HEK293 (cell line): ENCODE data around the gene ERVMER34-1.

Source experiments
- CTCF ChIA-PET: fragments of 350-600 bp; formaldehyde crosslinking; extraction: SDS; loops from one replicate; lab custom pipeline; 2021; ENCODE audit warnings: antibody characterized with exemption; lab: Yijun Ruan, JAX
- POLR2A ChIA-PET: fragments of 300-600 bp; formaldehyde crosslinking; extraction: SDS; loops from one replicate; lab custom pipeline; 2020; ENCODE audit warnings: antibody characterized with exemption, inconsistent platforms; lab: Yijun Ruan, JAX
- H3K27ac ChIP-seq: fragments of 200-500 bp; sonication (Bioruptor generic); 2 replicates; pipeline ENCODE4 v1.5.1; 2014; ENCODE audit warnings: low read depth, low read length, control low read depth, inconsistent platforms; ENCODE audit errors: extremely low read depth
- H3K36me3 ChIP-seq, 2 experiments: fragments of 200-500 bp in 1 of 2; sonication (Bioruptor generic) in 1 of 2; 1 replicate in 1 of 2; 2 replicates in 1 of 2; pipeline ENCODE4 v1.5.1; 2014 to 2017; ENCODE audit warnings: inconsistent platforms in 2 of 2, low read length in 2 of 2; ENCODE audit not compliant: control insufficient read depth in 2 of 2, insufficient read depth in 1 of 2
- H3K4me1 ChIP-seq: fragments of 200-500 bp; sonication (Bioruptor generic); 2 replicates; pipeline ENCODE4 v1.5.1; 2014; ENCODE audit warnings: mild to moderate bottlenecking, low read length, inconsistent platforms; ENCODE audit not compliant: control insufficient read depth, insufficient read depth
- H3K4me3 ChIP-seq: 2 replicates; pipeline ENCODE4 v1.5.1; 2011; ENCODE audit warnings: low read depth, mild to moderate bottlenecking, control low read depth, low read length, moderate library complexity
- H3K9me3 ChIP-seq: fragments of 200-500 bp; sonication (Bioruptor generic); 2 replicates; pipeline ENCODE4 v1.5.1; 2014; ENCODE audit warnings: low read depth, low read length, inconsistent platforms; ENCODE audit not compliant: control insufficient read depth, insufficient read depth
- BCL11B ChIP-seq: fragments of 450-650 bp; formaldehyde crosslinking; IDR thresholded peaks from 2 replicates; pipeline ENCODE4 v1.5.1; 2016; ENCODE audit warnings: low read depth, missing biosample characterization, missing genetic modification characterization
- OVOL3 ChIP-seq: fragments of 450-650 bp; formaldehyde crosslinking; IDR thresholded peaks from 2 replicates; pipeline ENCODE4 v1.5.1; 2016; ENCODE audit warnings: missing biosample characterization, missing genetic modification characterization
- PRDM4 ChIP-seq: fragments of 450-650 bp; formaldehyde crosslinking; IDR thresholded peaks from 2 replicates; pipeline ENCODE4 v1.5.1; 2017; ENCODE audit warnings: missing biosample characterization, missing genetic modification characterization
- WT1 ChIP-seq: fragments of 450-650 bp; formaldehyde crosslinking; IDR thresholded peaks from 2 replicates; pipeline ENCODE4 v1.5.1; 2016; ENCODE audit warnings: missing biosample characterization, missing genetic modification characterization
- YY1 ChIP-seq: fragments of 450-650 bp; formaldehyde crosslinking; IDR thresholded peaks from 2 replicates; pipeline ENCODE4 v1.5.1; 2018; ENCODE audit warnings: missing biosample characterization, missing genetic modification characterization
- ZBTB1 ChIP-seq: fragments of 450-650 bp; formaldehyde crosslinking; IDR thresholded peaks from 2 replicates; pipeline ENCODE4 v1.5.1; 2016; ENCODE audit warnings: missing biosample characterization, missing genetic modification characterization
- ZFHX2 ChIP-seq: fragments of 450-650 bp; formaldehyde crosslinking; conservative IDR thresholded peaks from 2 replicates; pipeline ENCODE4 v1.5.1; 2016; ENCODE audit warnings: missing biosample characterization, missing genetic modification characterization
- ZIC2 ChIP-seq: fragments of 450-650 bp; formaldehyde crosslinking; IDR thresholded peaks from 2 replicates; pipeline ENCODE4 v1.5.1; 2016; ENCODE audit warnings: missing biosample characterization, missing genetic modification characterization
- ZNF16 ChIP-seq: fragments of 450-650 bp; formaldehyde crosslinking; IDR thresholded peaks from 2 replicates; pipeline ENCODE4 v1.5.1; 2016; ENCODE audit warnings: low read depth, missing biosample characterization, missing genetic modification characterization
- ZNF426 ChIP-seq: fragments of 450-650 bp; formaldehyde crosslinking; IDR thresholded peaks from 2 replicates; pipeline ENCODE4 v1.5.1; 2017; ENCODE audit warnings: missing biosample characterization, missing genetic modification characterization, mild to moderate bottlenecking, inconsistent platforms, moderate library complexity
- ZNF521 ChIP-seq: fragments of 450-650 bp; formaldehyde crosslinking; IDR thresholded peaks from 2 replicates; pipeline ENCODE4 v1.5.1; 2017; ENCODE audit warnings: missing biosample characterization, mild to moderate bottlenecking, missing genetic modification characterization
- ZNF529 ChIP-seq: fragments of 450-650 bp; formaldehyde crosslinking; IDR thresholded peaks from 2 replicates; pipeline ENCODE4 v1.5.1; 2017; ENCODE audit warnings: missing genetic modification characterization, missing biosample characterization; ENCODE audit not compliant: insufficient replicate concordance
- ZNF610 ChIP-seq: fragments of 450-650 bp; formaldehyde crosslinking; IDR thresholded peaks from 2 replicates; pipeline ENCODE4 v1.5.1; 2016; ENCODE audit warnings: missing biosample characterization, missing genetic modification characterization, borderline replicate concordance
- ZSCAN30 ChIP-seq: fragments of 450-650 bp; IDR thresholded peaks from 2 replicates; pipeline ENCODE4 v1.5.1; 2018; ENCODE audit warnings: missing biosample characterization, mild to moderate bottlenecking, missing genetic modification characterization, moderate library complexity
- TF ChIP-seq, protein P1 (sequence below): fragments of 450-650 bp; formaldehyde crosslinking; IDR thresholded peaks from 2 replicates; pipeline ENCODE4 v1.5.1; 2017; ENCODE audit warnings: missing biosample characterization, missing genetic modification characterization
- TF ChIP-seq, protein P2 (sequence below): fragments of 450-650 bp; formaldehyde crosslinking; IDR thresholded peaks from 2 replicates; pipeline ENCODE4 v1.5.1; 2016; ENCODE audit warnings: missing biosample characterization, missing genetic modification characterization, borderline replicate concordance
- TF ChIP-seq, protein P3 (sequence below): fragments of 450-650 bp; formaldehyde crosslinking; IDR thresholded peaks from 2 replicates; pipeline ENCODE4 v1.5.1; 2016; ENCODE audit warnings: missing biosample characterization, missing genetic modification characterization

Gene ERVMER34-1

GRCh38 chr4:52718123-52718522, 33.1 kb downstream of the ERVMER34-1 start:
- ChIA-PET CTCF (no interaction called here), POLR2A (interaction anchor here (0.7 kb wide), 1 partner anchor 59 kb away, joined by 3 read pairs; the partner anchor contains the start of gene USP46)
- H3K4me3 ChIP-seq, result no peak overlapping the region
- no peaks in the 10 kb centered on the region for H3K9me3 ChIP-seq
- TF ChIP-seq ZSCAN30 (tag by site-specific recombination) (no peak), PRDM4 (tag by site-specific recombination) (no peak), YY1 (no peak), ZBTB1 (tag by site-specific recombination) (no peak), ZNF16 (no peak), BCL11B (tag by site-specific recombination) (no peak), ZIC2 (tag by site-specific recombination) (no peak), ZFHX2 (tag by site-specific recombination) (no peak), OVOL3 (tag by site-specific recombination) (no peak), ZNF610 (tag by site-specific recombination) (no peak)
- TF ChIP-seq, protein P1, sequence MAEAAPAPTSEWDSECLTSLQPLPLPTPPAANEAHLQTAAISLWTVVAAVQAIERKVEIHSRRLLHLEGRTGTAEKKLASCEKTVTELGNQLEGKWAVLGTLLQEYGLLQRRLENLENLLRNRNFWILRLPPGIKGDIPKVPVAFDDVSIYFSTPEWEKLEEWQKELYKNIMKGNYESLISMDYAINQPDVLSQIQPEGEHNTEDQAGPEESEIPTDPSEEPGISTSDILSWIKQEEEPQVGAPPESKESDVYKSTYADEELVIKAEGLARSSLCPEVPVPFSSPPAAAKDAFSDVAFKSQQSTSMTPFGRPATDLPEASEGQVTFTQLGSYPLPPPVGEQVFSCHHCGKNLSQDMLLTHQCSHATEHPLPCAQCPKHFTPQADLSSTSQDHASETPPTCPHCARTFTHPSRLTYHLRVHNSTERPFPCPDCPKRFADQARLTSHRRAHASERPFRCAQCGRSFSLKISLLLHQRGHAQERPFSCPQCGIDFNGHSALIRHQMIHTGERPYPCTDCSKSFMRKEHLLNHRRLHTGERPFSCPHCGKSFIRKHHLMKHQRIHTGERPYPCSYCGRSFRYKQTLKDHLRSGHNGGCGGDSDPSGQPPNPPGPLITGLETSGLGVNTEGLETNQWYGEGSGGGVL (tag by site-specific recombination), result no peak
- H3K36me3 ChIP-seq, result peaks cover 0 to 45% of the 10 kb centered on the region in 2 experiments; a peak in 2 of 3 replicates
- H3K27ac ChIP-seq, result no peak overlapping the region
- no peaks in the 10 kb centered on the region for H3K4me1 ChIP-seq

GRCh38 chr4:52716364-52717151, 34.7 kb downstream of the ERVMER34-1 start:
- Histone ChIP-seq H3K9me3 (no peaks in the 10 kb centered on the region), H3K4me1 (no peaks in the 10 kb centered on the region), H3K4me3 (no peak overlapping the region), H3K27ac (no peak overlapping the region), H3K36me3 (peaks cover 0 to 47% of the 10 kb centered on the region in 2 experiments; a peak in 2 of 3 replicates)
- ChIA-PET POLR2A (no interaction called here), CTCF (no interaction called here)
- TF ChIP-seq, protein P2, sequence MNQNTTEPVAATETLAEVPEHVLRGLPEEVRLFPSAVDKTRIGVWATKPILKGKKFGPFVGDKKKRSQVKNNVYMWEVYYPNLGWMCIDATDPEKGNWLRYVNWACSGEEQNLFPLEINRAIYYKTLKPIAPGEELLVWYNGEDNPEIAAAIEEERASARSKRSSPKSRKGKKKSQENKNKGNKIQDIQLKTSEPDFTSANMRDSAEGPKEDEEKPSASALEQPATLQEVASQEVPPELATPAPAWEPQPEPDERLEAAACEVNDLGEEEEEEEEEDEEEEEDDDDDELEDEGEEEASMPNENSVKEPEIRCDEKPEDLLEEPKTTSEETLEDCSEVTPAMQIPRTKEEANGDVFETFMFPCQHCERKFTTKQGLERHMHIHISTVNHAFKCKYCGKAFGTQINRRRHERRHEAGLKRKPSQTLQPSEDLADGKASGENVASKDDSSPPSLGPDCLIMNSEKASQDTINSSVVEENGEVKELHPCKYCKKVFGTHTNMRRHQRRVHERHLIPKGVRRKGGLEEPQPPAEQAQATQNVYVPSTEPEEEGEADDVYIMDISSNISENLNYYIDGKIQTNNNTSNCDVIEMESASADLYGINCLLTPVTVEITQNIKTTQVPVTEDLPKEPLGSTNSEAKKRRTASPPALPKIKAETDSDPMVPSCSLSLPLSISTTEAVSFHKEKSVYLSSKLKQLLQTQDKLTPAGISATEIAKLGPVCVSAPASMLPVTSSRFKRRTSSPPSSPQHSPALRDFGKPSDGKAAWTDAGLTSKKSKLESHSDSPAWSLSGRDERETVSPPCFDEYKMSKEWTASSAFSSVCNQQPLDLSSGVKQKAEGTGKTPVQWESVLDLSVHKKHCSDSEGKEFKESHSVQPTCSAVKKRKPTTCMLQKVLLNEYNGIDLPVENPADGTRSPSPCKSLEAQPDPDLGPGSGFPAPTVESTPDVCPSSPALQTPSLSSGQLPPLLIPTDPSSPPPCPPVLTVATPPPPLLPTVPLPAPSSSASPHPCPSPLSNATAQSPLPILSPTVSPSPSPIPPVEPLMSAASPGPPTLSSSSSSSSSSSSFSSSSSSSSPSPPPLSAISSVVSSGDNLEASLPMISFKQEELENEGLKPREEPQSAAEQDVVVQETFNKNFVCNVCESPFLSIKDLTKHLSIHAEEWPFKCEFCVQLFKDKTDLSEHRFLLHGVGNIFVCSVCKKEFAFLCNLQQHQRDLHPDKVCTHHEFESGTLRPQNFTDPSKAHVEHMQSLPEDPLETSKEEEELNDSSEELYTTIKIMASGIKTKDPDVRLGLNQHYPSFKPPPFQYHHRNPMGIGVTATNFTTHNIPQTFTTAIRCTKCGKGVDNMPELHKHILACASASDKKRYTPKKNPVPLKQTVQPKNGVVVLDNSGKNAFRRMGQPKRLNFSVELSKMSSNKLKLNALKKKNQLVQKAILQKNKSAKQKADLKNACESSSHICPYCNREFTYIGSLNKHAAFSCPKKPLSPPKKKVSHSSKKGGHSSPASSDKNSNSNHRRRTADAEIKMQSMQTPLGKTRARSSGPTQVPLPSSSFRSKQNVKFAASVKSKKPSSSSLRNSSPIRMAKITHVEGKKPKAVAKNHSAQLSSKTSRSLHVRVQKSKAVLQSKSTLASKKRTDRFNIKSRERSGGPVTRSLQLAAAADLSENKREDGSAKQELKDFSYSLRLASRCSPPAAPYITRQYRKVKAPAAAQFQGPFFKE (tag by site-specific recombination), result no peak
- TF ChIP-seq, protein P3, sequence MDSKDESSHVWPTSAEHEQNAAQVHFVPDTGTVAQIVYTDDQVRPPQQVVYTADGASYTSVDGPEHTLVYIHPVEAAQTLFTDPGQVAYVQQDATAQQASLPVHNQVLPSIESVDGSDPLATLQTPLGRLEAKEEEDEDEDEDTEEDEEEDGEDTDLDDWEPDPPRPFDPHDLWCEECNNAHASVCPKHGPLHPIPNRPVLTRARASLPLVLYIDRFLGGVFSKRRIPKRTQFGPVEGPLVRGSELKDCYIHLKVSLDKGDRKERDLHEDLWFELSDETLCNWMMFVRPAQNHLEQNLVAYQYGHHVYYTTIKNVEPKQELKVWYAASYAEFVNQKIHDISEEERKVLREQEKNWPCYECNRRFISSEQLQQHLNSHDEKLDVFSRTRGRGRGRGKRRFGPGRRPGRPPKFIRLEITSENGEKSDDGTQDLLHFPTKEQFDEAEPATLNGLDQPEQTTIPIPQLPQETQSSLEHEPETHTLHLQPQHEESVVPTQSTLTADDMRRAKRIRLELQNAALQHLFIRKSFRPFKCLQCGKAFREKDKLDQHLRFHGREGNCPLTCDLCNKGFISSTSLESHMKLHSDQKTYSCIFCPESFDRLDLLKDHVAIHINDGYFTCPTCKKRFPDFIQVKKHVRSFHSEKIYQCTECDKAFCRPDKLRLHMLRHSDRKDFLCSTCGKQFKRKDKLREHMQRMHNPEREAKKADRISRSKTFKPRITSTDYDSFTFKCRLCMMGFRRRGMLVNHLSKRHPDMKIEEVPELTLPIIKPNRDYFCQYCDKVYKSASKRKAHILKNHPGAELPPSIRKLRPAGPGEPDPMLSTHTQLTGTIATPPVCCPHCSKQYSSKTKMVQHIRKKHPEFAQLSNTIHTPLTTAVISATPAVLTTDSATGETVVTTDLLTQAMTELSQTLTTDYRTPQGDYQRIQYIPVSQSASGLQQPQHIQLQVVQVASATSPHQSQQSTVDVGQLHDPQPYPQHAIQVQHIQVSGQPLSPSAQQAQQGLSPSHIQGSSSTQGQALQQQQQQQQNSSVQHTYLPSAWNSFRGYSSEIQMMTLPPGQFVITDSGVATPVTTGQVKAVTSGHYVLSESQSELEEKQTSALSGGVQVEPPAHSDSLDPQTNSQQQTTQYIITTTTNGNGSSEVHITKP (tag by site-specific recombination), result no peak
- TF ChIP-seq ZNF426 (tag by site-specific recombination) (no peak), ZBTB1 (tag by site-specific recombination) (no peak), ZNF521 (tag by site-specific recombination) (no peak), WT1 (no peak), ZNF529 (tag by site-specific recombination) (no peak)
